ENCODE results near the gene IL1F10.

The IL1F10 gene

DNA sequence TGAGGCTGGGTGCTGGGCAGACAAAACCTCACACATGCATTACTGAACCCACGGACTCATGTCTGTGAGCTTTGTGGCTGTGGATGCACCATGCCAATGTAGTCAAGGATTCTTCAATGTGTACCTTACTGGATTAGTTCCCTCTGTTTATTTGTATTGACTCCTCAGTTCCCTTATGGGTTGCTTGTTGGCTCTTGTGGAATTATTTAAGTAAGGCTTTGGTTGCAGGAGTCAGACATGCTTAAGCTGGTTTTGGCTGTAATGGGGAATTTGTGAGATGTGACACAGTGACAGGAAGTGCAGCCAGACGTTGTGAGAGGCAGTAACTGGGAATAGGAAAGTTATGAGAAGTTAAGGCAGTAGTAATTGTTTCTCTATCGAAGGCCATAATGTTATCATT lies 46.0 kb downstream of the IL1F10 start:
- no peak for DNase-seq

DNA sequence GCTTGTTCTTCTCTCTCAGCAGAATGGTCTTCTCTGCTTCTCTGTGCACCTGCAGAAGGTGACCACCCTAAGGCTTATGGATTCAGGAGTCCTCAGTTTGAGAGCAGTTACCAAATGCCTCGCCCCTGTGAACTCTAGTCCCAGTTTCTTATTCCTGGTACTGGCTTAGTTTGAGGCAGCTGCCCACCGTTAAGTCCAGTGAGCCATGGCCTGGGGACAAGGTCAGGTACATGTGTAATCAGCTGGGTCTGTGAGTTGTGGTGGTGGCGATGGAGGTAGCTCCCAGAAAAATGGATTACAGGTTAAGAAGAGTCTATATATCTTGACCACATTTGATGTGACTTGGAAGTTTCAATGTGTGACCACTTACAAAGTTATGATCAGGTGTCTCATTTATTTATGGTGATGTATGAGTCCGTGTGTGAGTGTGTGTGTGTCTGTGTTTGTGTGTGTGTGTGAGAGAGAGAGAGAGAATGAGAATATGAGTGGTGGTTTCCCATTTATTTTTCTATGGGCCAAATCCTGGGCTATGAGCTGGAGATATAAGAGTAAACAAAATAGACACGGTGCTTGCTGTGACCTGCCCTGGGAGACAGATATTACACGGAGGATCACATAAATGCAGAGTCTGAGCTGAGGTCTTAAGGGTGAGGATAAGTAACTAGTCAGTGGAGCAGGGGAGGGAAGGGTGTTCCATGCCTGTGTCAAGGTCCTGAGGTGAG lies 46.6 kb downstream of the IL1F10 start:
- no peak for DNase-seq

DNA sequence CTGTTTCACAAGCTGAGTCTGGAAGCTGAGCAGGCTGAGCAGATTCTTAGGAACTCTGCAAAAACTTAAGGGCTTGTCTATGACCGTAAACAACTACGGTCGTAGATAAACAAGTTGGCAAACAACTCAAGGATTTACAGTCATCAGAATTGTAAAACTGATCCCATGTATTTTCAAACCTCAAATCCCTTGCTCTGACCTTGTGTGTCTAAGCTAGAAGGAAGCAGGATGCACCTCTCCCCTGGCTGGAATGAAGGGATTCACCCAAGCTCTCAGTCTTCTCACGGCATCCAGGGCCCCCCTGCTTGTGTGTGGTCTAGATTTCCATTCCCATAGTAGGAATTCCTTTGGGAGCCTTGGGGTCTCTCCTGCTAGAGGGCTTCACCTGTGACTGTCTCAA lies 47.2 kb downstream of the IL1F10 start:
- no peak for DNase-seq

DNA sequence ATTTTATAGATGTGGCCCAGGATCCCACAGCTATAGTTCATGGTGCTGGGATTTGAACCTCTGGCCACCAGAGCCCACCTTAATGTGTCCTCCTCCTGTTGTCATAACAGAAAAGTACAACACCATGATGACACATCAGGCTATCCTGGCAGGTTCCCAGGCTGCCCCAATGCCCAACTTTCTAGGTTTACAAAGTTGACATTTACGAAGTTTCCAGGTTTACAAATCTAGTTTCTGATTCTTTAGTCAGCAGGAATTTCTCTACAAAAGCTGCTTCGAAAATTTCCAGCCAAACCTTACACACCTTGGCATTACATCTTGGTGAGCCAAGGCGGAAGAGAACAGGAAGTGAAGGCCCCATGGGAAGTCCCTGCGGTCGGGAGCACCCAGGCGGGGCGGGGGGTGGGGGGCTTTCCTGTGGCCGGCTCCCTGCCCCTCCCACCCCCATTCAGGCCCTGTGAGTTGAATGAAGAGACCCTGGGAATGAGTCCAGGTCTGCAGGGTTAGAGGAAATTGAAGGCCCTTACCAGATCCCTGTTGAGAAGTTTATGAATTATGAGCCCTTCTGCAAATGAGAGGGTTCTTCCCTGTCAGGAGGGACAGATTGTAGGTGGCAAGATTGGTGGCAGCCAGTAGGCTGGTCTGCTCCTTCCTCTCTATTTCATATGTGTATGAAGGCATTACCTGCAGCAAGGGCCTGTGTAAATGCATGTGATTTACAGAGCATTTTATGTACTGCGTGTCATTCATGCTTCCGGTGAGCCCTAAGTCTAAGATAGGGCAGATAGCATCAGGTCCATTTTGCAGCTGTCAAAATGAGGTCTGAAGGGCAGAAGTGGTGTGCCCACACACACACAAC lies 48.6 kb downstream of the IL1F10 start:
- no peak for DNase-seq

DNA sequence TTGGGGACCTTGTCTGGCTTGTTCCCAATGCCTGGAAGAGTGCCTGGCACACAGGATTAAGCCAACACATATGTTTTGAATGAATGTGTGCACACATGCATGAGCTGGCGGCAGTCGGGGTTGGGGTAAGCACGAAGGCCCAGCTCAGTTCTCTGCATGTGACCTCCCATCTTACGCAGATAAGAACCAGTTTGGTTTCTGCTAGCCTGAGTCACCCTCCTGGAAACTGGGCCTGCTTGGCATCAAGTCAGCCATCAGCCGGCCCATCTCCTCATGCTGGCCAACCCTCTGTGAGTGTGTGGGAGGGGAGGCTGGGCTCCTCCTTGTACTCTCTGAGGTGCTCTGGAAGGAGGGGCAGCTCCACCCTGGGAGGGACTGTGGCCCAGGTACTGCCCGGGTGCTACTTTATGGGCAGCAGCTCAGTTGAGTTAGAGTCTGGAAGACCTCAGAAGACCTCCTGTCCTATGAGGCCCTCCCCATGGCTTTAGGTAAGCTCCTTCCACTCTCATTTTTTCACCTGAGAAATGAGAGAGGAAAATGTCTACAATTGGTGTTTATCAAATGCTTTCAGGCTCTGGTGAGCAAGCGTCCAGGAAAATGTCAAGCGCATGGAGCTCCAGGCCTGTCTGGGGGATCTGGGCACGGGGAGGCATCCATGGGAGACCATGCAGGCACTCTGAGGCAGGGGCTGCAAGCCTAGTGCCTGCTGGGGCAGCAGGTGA lies 49.9 kb downstream of the IL1F10 start:
- DNase-seq, result no peak

DNA sequence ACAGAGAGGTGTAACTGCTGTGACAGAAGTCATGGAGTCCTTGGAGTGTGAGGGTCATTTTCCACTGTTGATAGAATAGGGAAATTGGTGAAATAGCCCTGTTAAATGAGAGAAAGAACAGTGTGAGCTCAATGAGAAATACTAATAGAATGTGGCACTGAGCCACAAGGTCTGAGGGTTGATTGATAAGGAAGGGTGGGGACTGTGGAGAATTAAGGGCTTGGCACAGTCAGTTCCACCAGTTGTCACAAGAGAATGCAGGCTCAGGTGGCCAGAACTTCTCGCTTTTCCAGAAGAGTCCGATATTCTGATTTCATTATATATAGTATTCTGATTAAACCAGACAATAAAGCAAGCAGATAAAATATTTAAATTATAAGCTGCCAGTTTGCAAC lies 50.5 kb downstream of the IL1F10 start:
- no peak for DNase-seq

DNA sequence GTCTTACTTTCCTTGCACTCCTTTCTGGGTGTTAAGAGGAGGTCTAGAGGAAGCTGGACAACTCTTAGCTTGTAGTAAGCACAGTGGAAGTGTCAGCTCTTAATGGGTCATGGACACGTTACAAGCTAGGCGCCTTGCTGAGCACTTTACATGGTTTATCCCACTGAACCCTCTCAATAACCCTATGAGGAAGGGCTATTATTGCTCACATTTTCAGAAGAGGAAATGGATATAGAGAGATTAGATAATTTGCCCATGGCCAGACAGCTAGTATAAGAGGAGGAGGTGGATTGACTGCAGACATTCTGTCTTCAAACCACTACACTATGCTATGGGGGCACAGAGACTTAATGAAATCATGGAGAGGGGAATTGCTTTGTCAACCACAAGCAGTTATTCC lies 51.3 kb downstream of the IL1F10 start:
- DNase-seq, result no peak

DNA sequence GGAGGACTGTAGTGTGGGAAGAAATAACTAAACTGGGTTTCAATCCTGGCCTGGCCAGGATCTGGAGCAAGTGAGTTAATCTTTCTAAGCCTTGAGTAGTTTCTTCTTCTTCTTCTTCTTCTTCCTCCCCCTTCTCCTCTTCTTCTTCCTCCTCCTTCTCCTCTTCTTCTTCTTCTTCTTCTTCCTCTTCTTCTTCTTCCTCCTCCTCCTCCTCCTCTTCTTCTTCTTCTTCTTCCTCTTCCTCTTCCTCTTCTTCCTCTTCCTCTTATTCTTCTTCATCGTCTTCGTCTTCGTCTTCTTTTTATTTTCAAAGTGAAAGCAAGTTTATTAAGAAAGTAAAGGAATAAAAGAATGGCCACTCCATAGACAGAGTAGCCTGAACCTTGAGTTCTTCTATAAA lies 53.1 kb downstream of the IL1F10 start:
- DNase-seq, result no peak

DNA sequence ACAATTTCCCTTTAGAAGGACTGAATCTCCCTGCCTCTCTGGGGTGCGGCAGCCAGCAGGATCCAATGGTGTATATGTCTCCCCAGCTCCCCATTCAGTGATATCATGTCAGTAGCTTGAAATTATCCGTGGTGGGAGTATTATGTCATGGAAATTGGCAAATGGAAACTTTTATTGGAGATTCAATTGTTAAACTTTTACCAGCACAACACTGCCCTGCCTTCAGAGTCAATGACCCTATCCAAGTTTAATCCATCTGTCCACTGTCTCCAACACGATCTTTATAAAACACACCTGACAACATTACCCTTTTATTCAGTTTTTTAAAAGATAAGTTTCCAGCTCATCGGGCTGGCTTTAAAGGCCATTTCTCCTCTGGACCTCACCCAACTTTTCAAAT lies 54.6 kb downstream of the IL1F10 start:
- DNase-seq, result no peak

DNA sequence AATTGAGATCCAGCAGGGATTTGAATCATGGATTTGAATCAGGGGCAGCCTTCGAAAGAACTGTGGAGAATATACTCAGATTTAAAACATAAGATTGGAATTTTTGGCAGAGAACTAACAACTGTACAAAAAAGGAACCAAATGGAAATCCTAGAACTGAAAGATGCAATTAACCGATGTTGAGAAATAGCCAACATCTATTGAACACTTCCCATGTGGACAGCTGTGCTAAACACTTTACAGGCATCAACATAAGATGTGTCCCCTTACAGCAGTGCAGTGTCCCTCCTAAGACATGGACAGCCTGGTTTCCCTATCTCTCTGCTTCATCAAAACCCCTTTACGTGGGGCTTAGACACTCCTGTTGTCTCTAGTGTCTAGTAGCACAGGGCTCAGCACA lies 56.0 kb downstream of the IL1F10 start:
- no peak for DNase-seq

DNA sequence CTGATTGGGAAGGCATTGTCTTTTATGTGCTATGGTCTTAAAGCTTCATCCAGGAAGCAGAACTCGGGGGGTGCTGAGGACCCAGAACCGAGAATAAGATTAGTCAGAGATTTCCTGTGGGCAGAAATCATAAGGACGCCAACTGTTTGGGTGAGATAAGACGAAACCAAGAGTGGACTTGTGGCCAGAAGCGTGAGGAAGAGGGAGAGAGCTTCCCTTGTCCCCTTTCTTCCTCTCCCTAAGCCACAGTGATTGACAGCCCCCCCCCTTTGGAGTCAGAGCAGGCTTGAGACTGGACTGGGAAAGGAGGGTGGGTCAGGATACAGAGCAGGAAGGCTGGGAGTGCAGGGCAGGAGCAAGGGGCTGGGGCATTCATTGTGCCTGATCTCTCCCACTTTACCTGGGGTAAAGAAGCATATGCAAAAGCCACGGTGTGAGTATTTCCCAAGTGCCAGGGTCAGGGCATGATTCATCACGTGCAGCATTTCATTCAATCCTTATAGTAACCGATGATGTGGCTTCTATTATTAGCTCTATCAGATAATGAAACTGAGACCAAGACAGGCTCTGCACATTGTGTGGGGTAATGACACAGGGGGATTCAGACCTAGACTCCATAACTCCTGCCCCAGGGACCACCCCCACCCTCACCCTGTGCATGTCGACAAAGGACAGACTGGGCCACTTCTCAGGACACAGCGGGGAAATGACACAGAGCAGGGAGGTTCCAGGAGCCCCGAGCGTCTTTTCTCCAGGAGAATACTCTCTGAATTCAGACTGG lies 56.6 kb downstream of the IL1F10 start:
- no peak for DNase-seq

All from central memory CD4-positive, alpha-beta T cell (primary cell).